Tibial nerve (tissue), 4 donors: ENCODE data around the gene CACHD1.

Source experiments
- EP300 ChIP-seq, 2 donors: sonication (generic); formaldehyde crosslinking; IDR thresholded peaks; one replicate each; pipeline ENCODE4 v1.6.1; 2017; ENCODE audit warnings: antibody characterized with exemption in 2 of 2, mild to moderate bottlenecking in 1 of 2
- POLR2A ChIP-seq, 2 donors: fragments of 450-650 bp; IDR thresholded peaks; one replicate each; pipeline ENCODE4 v1.6.1; 2017; ENCODE audit warnings: antibody characterized with exemption in 2 of 2, mild to moderate bottlenecking in 2 of 2, moderate library complexity in 2 of 2
- TF ChIP-seq, protein P1 (sequence below), 5 experiments: fragments of 200-600 bp in 3 of 5; fragments of 450-650 bp in 2 of 5; sonication (generic) in 3 of 5; IDR thresholded peaks; one replicate each; pipeline ENCODE4 v1.5.1; 2016 to 2019; ENCODE audit warnings: antibody characterized with exemption in 5 of 5, mild to moderate bottlenecking in 3 of 5, moderate library complexity in 2 of 5

- TF ChIP-seq, protein P1, sequence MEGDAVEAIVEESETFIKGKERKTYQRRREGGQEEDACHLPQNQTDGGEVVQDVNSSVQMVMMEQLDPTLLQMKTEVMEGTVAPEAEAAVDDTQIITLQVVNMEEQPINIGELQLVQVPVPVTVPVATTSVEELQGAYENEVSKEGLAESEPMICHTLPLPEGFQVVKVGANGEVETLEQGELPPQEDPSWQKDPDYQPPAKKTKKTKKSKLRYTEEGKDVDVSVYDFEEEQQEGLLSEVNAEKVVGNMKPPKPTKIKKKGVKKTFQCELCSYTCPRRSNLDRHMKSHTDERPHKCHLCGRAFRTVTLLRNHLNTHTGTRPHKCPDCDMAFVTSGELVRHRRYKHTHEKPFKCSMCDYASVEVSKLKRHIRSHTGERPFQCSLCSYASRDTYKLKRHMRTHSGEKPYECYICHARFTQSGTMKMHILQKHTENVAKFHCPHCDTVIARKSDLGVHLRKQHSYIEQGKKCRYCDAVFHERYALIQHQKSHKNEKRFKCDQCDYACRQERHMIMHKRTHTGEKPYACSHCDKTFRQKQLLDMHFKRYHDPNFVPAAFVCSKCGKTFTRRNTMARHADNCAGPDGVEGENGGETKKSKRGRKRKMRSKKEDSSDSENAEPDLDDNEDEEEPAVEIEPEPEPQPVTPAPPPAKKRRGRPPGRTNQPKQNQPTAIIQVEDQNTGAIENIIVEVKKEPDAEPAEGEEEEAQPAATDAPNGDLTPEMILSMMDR (IDR thresholded peaks at IDR 0.05) = no peak
- TF ChIP-seq POLR2A (IDR thresholded peaks at IDR 0.05) (no peak), EP300 (IDR thresholded peaks at IDR 0.05) (no peak)
These were observed 29.1 kb downstream of the CACHD1 start for GRCh38 chr1:64499011-64499410.
